PC-3 (cell line): Measurements from ENCODE around the gene BCAR1. TPM values are rescaled to one million over a fixed set of nuclear protein-coding genes. Genes with fewer than 3 reads are reported as not detected.
A peak's percentile ranks its signal among the peaks of the same experiment; 100 is the strongest.
"Not testable (repeated sequence)": the region's sequence is repeated elsewhere in the genome, so short reads cannot be mapped to it uniquely, and the experiment has no call there.

Experiments used
- ATAC-seq: fragments of 200-7000 bp; cut with Tn5 transposase; 2 replicates; pipeline ENCODE4 v1.9.1; 2020; ENCODE audit warnings: mild to moderate bottlenecking, moderate library complexity
- BruUV-seq: library from RNA; stranded (reverse); fragments of 400-500 nt; replicated peaks from 2 replicates; lab custom pipeline; 2021; lab: Mats Ljungman, UMichigan
- CTCF ChIA-PET: fragments of 300-600 bp; sonication (Branson Sonifier 250); formaldehyde crosslinking; loops from one replicate; lab custom pipeline; 2022; ENCODE audit warnings: antibody characterized with exemption; lab: Charles Lee
- POLR2A ChIA-PET: fragments of 300-600 bp; sonication (Branson Sonifier 250); formaldehyde crosslinking; loops from one replicate; lab custom pipeline; 2022; ENCODE audit warnings: antibody characterized with exemption; ENCODE audit not compliant: unreplicated experiment; lab: Charles Lee
- DNase-seq: peaks from one replicate; pipeline ENCODE4 v3.0.0-alpha.2; 2015
- H2AFZ ChIP-seq: fragments of 300-600 bp; sonication (generic); 2 replicates; pipeline ENCODE4 v1.6.0; 2016; ENCODE audit warnings: antibody characterized with exemption, low read length
- H3F3A ChIP-seq: fragments of 300-600 bp; sonication (generic); one replicate; pipeline ENCODE4 v1.6.0; 2017; ENCODE audit warnings: antibody characterized with exemption, low read length, control low read depth, mild to moderate bottlenecking; ENCODE audit not compliant: unreplicated experiment
- H3K27ac ChIP-seq: fragments of 300-600 bp; sonication (generic); 2 replicates; pipeline ENCODE4 v1.5.1; 2016; ENCODE audit warnings: mild to moderate bottlenecking, low read length
- H3K27me3 ChIP-seq: fragments of 300-600 bp; sonication (generic); 2 replicates; pipeline ENCODE4 v1.6.1; 2016; ENCODE audit warnings: low read length, mixed read lengths
- H3K36me3 ChIP-seq: fragments of 300-600 bp; sonication (generic); 2 replicates; pipeline ENCODE4 v1.6.1; 2016; ENCODE audit warnings: low read depth, mixed run types, low read length, mixed read lengths
- H3K4me1 ChIP-seq: fragments of 300-600 bp; sonication (generic); 2 replicates; pipeline ENCODE4 v1.5.1; 2016; ENCODE audit warnings: low read length; ENCODE audit not compliant: insufficient read depth
- H3K4me2 ChIP-seq: fragments of 300-600 bp; sonication (generic); 2 replicates; pipeline ENCODE4 v1.6.0; 2016; ENCODE audit warnings: low read length
- H3K4me3 ChIP-seq: fragments of 300-600 bp; sonication (generic); 2 replicates; pipeline ENCODE4 v1.5.1; 2016; ENCODE audit warnings: mild to moderate bottlenecking, low read length, mixed read lengths
- H3K79me2 ChIP-seq: fragments of 300-600 bp; sonication (generic); 2 replicates; pipeline ENCODE4 v1.6.1; 2017; ENCODE audit warnings: low read length, mixed read lengths
- H3K9ac ChIP-seq: fragments of 300-600 bp; sonication (generic); 2 replicates; pipeline ENCODE4 v1.6.0; 2016; ENCODE audit warnings: mild to moderate bottlenecking, low read length
- H3K9me2 ChIP-seq: fragments of 300-600 bp; sonication (generic); replicated peaks from 2 replicates; pipeline ENCODE4 v1.6.1; 2016; ENCODE audit warnings: mixed run types, low read length, mixed read lengths
- H3K9me3 ChIP-seq: fragments of 300-600 bp; sonication (generic); 2 replicates; pipeline ENCODE4 v1.6.1; 2016; ENCODE audit warnings: low read length, mixed read lengths
- H4K20me1 ChIP-seq: fragments of 300-600 bp; sonication (generic); 2 replicates; pipeline ENCODE4 v1.6.1; 2016; ENCODE audit warnings: low read length, mixed read lengths
- EZH2 ChIP-seq: fragments of 300-600 bp; sonication (generic); IDR thresholded peaks from one replicate; pipeline ENCODE4 v1.6.1; 2017; ENCODE audit warnings: antibody characterized with exemption, mild to moderate bottlenecking, low read length; ENCODE audit not compliant: unreplicated experiment
- EZH2phosphoT487 ChIP-seq: fragments of 300-600 bp; sonication (generic); IDR thresholded peaks from 2 replicates; pipeline ENCODE4 v1.6.1; 2018; ENCODE audit warnings: mild to moderate bottlenecking, antibody characterized with exemption, low read length, borderline replicate concordance
- intact Hi-C: fragments of 100-400 bp; cut with micrococcal nuclease; formaldehyde crosslinking; loops from 2 replicates; pipeline ENCODE4 v1.9.0; 2023
- total RNA-seq: library from RNA; depleted of rRNA; stranded (reverse); fragments of >200 nt; gene quantifications from 2 replicates; pipeline ENCODE4 v1.2.3, GENCODE V29; 2014
- TF ChIP-seq, protein P1 (sequence below): fragments of 300-600 bp; sonication (generic); conservative IDR thresholded peaks from 2 replicates; pipeline ENCODE4 v1.5.1; 2017; ENCODE audit warnings: antibody characterized with exemption, low read depth, mild to moderate bottlenecking, low read length

Gene BCAR1
- total RNA-seq, 1 experiment from 2014 or later: 49.3 TPM

DNA sequence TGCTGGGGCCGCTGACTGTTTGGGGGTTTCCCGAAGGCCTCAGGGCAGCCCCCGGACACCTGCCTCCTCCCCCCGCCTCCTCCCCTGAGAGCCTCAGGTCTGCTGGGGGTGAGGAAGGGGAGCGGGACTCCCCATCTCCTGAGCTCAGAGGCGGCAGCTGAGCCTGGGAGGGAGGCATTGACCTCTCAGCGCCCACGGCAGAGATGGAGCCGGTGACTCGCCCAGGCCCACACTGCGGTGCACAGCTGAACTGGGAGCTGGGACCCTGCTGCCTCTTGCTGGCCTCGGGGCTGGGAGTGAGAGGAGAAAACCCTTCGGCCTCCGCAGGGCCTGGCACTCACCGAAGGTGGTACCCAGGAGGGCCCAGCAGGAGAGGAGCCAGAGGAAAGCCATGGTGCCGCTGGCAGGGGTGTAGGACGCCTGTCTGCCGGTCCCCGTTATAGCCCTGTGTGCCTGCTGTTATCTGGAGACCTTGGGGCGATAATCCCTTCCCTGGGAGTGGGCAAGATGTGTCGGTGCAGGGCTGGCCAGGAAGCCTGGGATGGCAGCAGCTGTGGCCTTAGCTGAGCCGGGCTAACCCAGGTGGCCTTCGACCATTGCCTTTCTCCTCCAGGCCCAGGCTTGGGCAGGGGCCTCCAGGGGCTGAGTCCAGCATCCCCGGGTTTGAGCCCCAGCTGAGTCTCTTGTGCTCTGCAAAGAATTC lies 44.5 kb downstream of the BCAR1 start, which contains the start of gene CTRB2:
TSS of gene CTRB2 (minus strand) at position 413 of the 703 bp plus-strand sequence. CDS start at position 393, 20 bp downstream.
- Histone ChIP-seq H3K27ac (no peak within 1 kb of the TSS), H3K4me2 (no peak within 1 kb of the TSS), H4K20me1 (no peaks in the 10 kb centered on the region), H3K9ac (no peak within 1 kb of the TSS), H3K79me2 (no peaks in the 10 kb centered on the region), H3K27me3 (no peaks in the 10 kb centered on the region), H3K9me3 (no peaks in the 10 kb centered on the region), H3K36me3 (no peaks in the 10 kb centered on the region), H3K4me1 (no peaks in the 10 kb centered on the region), H3K9me2 (no peaks in the 10 kb centered on the region), H3F3A (no peaks in the 10 kb centered on the region), H3K4me3 (no peak within 1 kb of the TSS), H2AFZ (no peak within 1 kb of the TSS)
- BruUV-seq: no TSS peak
- CTCF ChIA-PET: no interaction called here
- intact Hi-C loops: no loop called here
- ATAC-seq (no peak), DNase-seq (no peak)
- TF ChIP-seq, protein P1, sequence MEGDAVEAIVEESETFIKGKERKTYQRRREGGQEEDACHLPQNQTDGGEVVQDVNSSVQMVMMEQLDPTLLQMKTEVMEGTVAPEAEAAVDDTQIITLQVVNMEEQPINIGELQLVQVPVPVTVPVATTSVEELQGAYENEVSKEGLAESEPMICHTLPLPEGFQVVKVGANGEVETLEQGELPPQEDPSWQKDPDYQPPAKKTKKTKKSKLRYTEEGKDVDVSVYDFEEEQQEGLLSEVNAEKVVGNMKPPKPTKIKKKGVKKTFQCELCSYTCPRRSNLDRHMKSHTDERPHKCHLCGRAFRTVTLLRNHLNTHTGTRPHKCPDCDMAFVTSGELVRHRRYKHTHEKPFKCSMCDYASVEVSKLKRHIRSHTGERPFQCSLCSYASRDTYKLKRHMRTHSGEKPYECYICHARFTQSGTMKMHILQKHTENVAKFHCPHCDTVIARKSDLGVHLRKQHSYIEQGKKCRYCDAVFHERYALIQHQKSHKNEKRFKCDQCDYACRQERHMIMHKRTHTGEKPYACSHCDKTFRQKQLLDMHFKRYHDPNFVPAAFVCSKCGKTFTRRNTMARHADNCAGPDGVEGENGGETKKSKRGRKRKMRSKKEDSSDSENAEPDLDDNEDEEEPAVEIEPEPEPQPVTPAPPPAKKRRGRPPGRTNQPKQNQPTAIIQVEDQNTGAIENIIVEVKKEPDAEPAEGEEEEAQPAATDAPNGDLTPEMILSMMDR: no peak
- TF ChIP-seq EZH2phosphoT487: no peak
- TF ChIP-seq EZH2: no peak
- POLR2A ChIA-PET: no interaction called here

DNA sequence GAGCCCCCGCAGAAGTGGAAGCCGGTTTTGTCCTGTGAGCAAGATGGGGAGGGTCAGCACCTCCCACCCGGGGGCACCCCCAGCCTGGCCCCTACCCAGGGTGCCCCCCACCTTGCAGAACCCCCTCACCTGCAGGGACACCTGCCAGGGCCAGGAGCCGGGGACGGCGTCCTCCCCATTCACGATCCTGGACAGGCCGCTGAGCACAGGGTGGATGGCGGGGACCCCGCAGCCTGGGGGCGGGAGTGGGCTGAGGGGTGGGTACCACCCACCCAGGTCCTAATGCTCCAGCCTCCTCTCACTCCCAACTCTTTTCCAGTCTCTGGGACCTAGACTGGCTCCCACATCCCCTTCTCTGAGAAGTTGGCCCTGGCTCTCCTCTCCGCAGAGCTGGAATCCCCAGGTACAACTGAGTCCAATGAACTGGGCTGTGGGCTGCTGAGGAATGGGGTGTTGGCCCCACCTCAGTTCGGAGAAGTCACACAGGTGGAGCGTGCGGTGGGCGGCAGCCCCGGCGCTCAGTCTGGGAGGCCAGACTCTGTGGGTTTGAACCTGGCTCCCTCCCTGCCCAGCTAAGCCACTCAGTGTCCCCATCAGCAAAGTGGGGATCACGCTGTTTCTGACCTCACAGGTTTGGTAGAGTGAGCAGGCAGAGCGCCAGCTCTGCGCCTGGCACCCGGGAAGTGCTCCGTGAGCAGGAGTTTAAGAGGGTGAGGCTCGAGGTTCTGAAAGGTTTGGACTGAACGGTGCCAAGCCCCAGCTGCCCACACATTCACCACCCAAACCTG lies 45.3 kb downstream of the BCAR1 start:
- POLR2A ChIA-PET, DNase-seq, H3K9ac ChIP-seq, ATAC-seq, H3K36me3 ChIP-seq, H3K9me3 ChIP-seq, H3K27me3 ChIP-seq, BruUV-seq, H3K4me1 ChIP-seq, CTCF ChIA-PET, H3K27ac ChIP-seq, H2AFZ ChIP-seq, H3K4me3 ChIP-seq, H3K9me2 ChIP-seq, H3F3A ChIP-seq, intact Hi-C loops, H3K4me2 ChIP-seq, H4K20me1 ChIP-seq, H3K79me2 ChIP-seq: not testable (repeated sequence)

DNA sequence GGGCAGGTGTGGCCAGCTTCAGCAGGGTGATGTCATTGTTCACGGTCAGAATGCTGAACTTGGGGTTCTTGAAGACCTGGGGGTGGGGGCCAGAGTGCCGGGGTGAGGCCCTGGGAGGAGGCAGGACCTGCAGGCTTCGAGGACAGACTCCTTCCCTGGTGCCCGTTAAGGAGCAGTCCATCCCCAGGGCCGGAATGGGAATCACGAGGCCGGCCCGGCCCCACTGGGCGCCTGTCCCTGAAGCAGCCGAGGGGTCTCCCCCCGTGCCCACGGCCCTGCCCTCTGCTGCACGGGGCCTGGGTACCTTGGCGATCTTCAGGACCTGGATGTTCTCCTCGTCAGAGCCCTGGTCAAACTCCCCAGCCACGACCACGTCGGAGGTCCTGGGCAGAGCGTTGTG lies 46.0 kb downstream of the BCAR1 start:
- H4K20me1 ChIP-seq, ATAC-seq, H3K9ac ChIP-seq, H3K27me3 ChIP-seq, DNase-seq, CTCF ChIA-PET, H3K4me3 ChIP-seq, BruUV-seq, H3K79me2 ChIP-seq, POLR2A ChIA-PET, H2AFZ ChIP-seq, H3F3A ChIP-seq, H3K27ac ChIP-seq, H3K9me2 ChIP-seq, H3K4me1 ChIP-seq, H3K9me3 ChIP-seq, H3K4me2 ChIP-seq, intact Hi-C loops, H3K36me3 ChIP-seq: not testable (repeated sequence)

DNA sequence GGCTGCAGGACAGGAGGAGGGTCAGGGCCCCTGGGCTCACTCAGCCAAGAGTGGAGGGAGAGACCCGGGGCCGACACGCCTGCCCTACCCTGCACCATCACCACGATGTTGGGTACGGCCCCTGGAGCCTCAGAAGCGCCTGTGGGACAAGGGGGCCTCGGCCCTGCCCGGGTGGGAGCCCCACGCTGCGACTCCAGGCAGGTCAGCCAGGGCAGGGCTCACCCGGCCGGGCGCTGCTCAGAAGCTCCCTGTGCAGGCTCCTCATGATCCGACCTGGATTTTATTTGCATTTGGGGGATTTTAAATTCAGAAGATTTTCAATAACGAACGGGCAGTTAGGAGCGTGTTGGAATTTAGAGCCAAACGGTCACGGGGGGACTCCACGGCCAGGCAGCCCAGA lies 46.5 kb downstream of the BCAR1 start:
- intact Hi-C loops, H3K36me3 ChIP-seq: not testable (repeated sequence)

More for the DNA sequence above, 46.5 kb downstream of the BCAR1 start:
- H4K20me1 ChIP-seq, POLR2A ChIA-PET, H3K27ac ChIP-seq, H3K79me2 ChIP-seq, BruUV-seq, H3F3A ChIP-seq, H3K9me3 ChIP-seq, H3K4me1 ChIP-seq, DNase-seq, H3K9me2 ChIP-seq, CTCF ChIA-PET, H3K4me3 ChIP-seq, H3K27me3 ChIP-seq, H3K4me2 ChIP-seq, H2AFZ ChIP-seq, H3K9ac ChIP-seq: not testable (repeated sequence)
- ATAC-seq: peak; percentile 40
